ENCODE measurements around the gene DLK1. TPM values are rescaled to one million over a fixed set of nuclear protein-coding genes. Genes with fewer than 3 reads are reported as not detected.

Gene DLK1
- total RNA-seq, 1 donor from 2014 or later: 8.6 TPM

- Histone ChIP-seq H3K4me3 (no peak overlapping the region), H3K9me3 (no peaks in the 10 kb centered on the region), H3K27me3 (no peaks in the 10 kb centered on the region), H3K4me1 (no peaks in the 10 kb centered on the region), H3K36me3 (no peaks in the 10 kb centered on the region), H3K27ac (no peak overlapping the region)
- TF ChIP-seq CTCF (IDR thresholded peaks at IDR 0.05): no peak
- TF ChIP-seq POLR2A (IDR thresholded peaks at IDR 0.05): no peak
- no peak for TF ChIP-seq POLR2AphosphoS5 (IDR thresholded peaks at IDR 0.05; ENCODE audit: insufficient read depth in 1 of 2, low read depth in 1 of 2)
- intact Hi-C loops (cut with DNase I): no loop called here
- peak in 1 of 2 donors; percentile 90 for DNase-seq (ENCODE audit: extremely low spot score in 2 of 2)
Measured at GRCh38 chr14:100780646-100781355, 54.1 kb downstream of the DLK1 start.

GRCh38 chr14:100781952-100782351, 55.3 kb downstream of the DLK1 start:
- no peak for DNase-seq (ENCODE audit: extremely low spot score in 2 of 2)
- H3K4me1 ChIP-seq: no peaks in the 10 kb centered on the region
- no peak overlapping the region for H3K27ac ChIP-seq
- H3K36me3 ChIP-seq: no peaks in the 10 kb centered on the region
- no peak overlapping the region for H3K4me3 ChIP-seq
- no peaks in the 10 kb centered on the region for H3K27me3 ChIP-seq
- no peaks in the 10 kb centered on the region for H3K9me3 ChIP-seq
- intact Hi-C loops (cut with DNase I): no loop called here
- TF ChIP-seq CTCF (IDR thresholded peaks at IDR 0.05) (no peak), POLR2A (IDR thresholded peaks at IDR 0.05) (no peak), POLR2AphosphoS5 (IDR thresholded peaks at IDR 0.05; ENCODE audit: insufficient read depth in 1 of 2, low read depth in 1 of 2) (no peak)

- no peaks in the 10 kb centered on the region for H3K27me3 ChIP-seq
- H3K27ac ChIP-seq: no peak overlapping the region
- H3K4me1 ChIP-seq: no peaks in the 10 kb centered on the region
- no peak for DNase-seq (ENCODE audit: extremely low spot score in 2 of 2)
- intact Hi-C loops (cut with DNase I): no loop called here
- no peaks in the 10 kb centered on the region for H3K9me3 ChIP-seq
- H3K4me3 ChIP-seq: no peak overlapping the region
- no peaks in the 10 kb centered on the region for H3K36me3 ChIP-seq
- no peak for TF ChIP-seq POLR2A (IDR thresholded peaks at IDR 0.05)
- TF ChIP-seq CTCF (IDR thresholded peaks at IDR 0.05): no peak
- no peak for TF ChIP-seq POLR2AphosphoS5 (IDR thresholded peaks at IDR 0.05; ENCODE audit: insufficient read depth in 1 of 2, low read depth in 1 of 2)
Measured at GRCh38 chr14:100782516-100783320, 56.0 kb downstream of the DLK1 start.

GRCh38 chr14:100783630-100784370, 57.1 kb downstream of the DLK1 start:
- Histone ChIP-seq H3K4me1 (no peaks in the 10 kb centered on the region), H3K4me3 (no peak overlapping the region), H3K36me3 (no peaks in the 10 kb centered on the region), H3K9me3 (no peaks in the 10 kb centered on the region), H3K27me3 (no peaks in the 10 kb centered on the region), H3K27ac (no peak overlapping the region)
- intact Hi-C loops (cut with DNase I): no loop called here
- no peak for TF ChIP-seq CTCF (IDR thresholded peaks at IDR 0.05)
- TF ChIP-seq POLR2AphosphoS5 (IDR thresholded peaks at IDR 0.05; ENCODE audit: insufficient read depth in 1 of 2, low read depth in 1 of 2): no peak
- no peak for TF ChIP-seq POLR2A (IDR thresholded peaks at IDR 0.05)
- no peak for DNase-seq (ENCODE audit: extremely low spot score in 2 of 2)

All from vagina (tissue), 2 donors.